SIG-M5 treated with dmso at 0.1 percent for 504 hours (cell line): ENCODE results near the gene EPOP.

Experiments used
- DNase-seq: peaks from one replicate; lab custom pipeline; 2025; ENCODE audit not compliant: unreplicated experiment; lab: John Stamatoyannopoulos, UW

EPOP gene

DNA sequence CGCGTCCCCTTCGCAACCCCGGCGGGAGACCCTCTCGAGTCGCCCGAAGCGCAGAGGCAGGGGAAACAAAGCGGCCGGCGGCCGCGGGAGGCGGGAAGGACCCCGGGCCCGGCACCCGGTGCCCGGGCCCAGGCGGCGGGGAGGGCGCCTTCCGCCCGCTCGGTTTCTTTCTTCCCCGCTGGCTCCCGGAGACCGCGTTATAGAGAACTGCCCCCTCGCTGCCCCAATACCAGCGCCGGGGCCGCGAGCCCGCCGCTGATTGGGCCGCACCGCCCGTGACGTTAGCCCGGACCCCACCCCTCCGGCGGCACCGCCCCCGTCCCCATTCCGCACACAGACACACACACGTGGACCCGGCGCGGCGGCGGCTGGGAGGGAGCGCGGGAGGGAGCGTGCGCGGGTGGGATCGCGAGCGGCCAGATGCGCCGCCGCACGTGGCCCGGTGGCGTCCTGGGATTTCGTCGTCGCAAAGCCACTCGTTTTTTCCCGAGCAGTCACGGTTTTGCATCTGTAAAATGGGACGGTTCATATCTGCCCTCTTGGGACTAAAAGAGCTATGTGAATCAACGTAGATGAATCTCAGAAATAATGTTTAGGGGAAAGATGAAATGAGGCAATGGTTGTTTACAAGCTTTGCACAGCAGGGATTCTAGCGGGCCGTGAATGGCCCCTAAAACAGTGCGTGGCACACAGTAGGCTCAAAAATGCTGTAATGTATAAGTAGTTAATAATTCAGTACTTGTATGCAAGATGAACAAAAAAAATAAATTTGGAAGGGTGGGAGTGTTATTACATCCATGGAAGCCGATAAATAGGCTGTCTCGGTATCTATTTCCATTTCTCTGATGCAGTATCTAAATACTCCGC lies at the start of gene EPOP:
TSS of gene EPOP (minus strand) at position 209 of the 867 bp plus-strand sequence. CDS start 462 bp downstream, outside the sequence.
- peak; percentile 85 for DNase-seq

DNA sequence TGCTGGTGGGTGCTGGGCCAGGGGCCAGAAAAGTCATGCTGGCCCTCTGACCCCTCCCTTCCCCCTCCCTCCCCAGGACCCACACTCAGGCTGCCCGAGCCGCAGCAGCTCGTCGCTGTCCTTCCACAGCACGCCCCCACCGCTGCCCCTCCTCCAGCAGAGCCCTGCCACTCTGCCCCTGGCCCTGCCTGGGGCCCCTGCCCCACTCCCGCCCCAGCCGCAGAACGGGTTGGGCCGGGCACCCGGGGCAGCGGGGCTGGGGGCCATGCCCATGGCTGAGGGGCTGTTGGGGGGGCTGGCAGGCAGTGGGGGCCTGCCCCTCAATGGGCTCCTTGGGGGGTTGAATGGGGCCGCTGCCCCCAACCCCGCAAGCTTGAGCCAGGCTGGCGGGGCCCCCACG lies 47.0 kb upstream of the EPOP start:
- no peak for DNase-seq

GRCh38 chr17:38720941-38721340 lies 46.2 kb upstream of the EPOP start:
- DNase-seq, result no peak

- no peak for DNase-seq
Measured at GRCh38 chr17:38719943-38720641, 45.3 kb upstream of the EPOP start.

DNA sequence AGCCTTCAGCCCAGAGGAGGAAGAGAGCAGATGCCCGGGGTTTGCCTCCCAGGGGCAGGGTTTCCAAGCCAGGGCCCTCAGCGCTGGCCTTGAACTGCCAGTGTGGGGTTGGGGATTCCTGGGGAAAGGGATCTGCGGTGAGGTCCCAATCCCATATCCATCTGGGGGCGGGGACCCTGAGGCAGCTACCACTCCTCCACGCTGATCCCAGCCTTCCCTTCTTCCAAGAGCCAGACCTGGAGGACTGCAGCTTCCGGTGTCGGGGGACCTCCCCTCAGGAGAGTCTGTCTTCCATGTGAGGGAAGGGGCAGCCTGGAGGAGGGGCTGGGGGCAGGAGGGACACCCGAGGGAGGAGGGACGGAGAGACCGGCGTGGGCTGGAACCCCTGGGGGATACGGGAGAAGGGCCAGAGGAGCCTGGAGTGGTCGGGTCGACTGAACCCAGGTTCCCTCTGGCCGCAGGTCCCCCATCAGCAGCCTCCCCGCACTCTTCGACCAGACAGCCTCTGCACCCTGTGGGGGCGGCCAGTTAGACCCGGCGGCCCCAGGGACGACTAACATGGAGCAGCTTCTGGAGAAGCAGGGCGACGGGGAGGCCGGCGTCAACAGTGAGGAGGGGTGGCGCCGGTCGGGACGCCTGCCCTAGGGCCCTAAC lies 44.7 kb upstream of the EPOP start:
- no peak for DNase-seq

DNA sequence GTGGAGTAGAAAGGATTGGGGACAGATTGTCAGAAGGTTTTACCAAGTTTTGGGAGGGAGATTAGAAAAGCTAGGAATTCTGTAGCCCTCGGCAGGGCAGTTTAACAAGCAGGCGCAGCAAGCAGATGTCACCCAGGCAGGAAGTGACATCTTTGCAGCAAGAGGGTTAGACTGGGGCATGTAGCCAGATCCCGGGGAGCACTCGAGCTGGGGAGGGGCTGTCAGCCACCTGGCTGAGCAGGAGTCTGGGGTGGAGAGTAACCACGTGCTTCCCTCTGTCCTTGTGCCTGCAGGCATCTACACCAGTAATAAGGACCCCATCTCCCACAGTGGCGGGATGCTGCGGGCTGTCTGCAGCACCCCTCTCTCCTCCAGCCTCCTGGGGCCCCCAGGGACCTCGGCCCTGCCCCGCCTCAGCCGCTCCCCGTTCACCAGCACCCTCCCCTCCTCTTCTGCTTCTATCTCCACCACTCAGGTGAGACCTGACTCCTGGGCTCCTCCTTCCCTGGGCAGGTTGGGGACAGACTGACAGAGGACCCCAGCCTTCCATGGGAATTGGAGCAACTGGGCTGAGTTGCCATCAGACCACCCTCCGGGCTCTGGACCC lies 42.5 kb upstream of the EPOP start:
- no peak for DNase-seq

DNA sequence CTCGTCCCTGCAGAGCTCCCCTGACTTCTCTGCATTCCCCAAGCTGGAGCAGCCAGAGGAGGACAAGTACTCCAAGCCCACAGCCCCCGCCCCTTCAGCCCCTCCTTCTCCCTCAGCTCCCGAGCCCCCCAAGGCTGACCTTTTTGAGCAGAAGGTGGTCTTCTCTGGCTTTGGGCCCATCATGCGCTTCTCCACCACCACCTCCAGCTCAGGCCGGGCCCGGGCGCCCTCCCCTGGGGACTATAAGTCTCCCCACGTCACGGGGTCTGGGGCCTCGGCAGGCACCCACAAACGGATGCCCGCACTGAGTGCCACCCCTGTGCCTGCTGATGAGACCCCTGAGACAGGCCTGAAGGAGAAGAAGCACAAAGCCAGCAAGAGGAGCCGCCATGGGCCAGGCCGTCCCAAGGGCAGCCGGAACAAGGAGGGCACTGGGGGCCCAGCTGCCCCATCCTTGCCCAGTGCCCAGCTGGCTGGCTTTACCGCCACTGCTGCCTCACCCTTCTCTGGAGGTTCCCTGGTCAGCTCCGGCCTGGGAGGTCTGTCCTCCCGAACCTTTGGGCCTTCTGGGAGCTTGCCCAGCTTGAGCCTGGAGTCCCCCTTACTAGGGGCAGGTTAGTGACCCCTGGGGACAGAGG lies 41.7 kb upstream of the EPOP start:
- DNase-seq, result no peak

DNA sequence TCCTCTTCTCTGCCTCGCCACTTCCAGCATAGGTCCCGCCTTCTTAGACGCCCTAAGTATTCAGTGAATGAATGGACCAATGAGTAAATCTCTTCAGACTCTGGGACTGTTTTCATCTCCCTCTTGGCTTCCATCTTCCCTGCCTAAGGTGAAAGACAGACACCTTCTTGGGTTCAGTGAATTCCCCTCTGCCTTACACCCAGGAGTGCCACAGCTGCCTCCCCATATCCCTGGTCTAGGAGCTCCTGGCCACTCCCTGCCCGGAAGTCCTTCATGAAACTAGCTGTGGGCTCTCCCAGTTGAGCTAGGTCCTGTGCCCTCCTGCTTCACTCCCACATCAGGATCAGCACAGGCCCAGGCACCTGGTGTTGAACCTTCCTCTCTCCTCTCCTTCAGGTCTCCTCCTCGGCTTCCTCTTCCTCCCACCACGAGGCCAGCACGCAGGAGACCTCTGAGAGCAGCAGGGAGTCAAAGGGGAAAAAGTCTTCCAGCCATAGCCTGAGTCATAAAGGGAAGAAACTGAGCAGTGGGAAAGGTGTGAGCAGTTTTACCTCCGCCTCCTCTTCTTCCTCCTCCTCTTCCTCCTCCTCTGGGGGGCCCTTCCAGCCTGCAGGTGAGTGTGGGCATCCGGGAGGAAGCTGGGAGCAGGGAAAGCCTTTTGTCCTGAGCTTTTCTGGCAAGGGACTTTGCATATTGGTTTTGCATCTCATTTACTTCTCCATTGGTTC lies 40.6 kb upstream of the EPOP start:
- no peak for DNase-seq

DNA sequence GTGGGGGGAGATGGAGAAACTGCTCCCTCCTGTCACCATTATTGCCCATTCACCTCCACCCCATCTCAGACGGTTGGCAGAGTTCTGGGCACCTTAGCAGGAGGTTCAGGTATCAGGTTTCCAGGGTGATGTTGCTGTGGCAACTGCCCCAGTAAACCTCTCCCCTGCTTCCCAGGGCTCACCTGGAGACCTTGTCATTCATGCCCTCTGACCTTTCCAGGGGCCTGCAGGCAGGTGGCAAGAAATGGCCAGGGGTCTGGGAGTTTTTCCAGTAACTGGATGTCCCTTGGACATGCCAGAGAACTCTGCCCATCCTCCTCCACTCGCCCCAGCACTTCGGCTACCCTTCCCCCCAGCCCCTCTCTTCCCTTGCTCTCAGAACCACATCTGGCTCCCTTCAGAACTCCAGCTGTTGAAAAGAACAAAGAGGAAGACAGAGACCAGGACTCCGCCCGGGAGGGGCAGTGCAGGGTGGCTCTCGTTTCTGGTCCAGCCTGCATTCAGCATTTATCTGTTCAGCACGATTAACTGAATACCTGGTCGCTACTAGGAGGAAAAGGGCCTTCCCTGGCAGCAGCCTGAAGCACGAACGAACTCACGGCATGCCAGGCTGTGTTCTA lies 38.8 kb upstream of the EPOP start:
- no peak for DNase-seq

GRCh38 chr17:38712593-38712992 lies 37.8 kb upstream of the EPOP start:
- no peak for DNase-seq

GRCh38 chr17:38711792-38712571 lies 37.2 kb upstream of the EPOP start:
- DNase-seq, result no peak

DNA sequence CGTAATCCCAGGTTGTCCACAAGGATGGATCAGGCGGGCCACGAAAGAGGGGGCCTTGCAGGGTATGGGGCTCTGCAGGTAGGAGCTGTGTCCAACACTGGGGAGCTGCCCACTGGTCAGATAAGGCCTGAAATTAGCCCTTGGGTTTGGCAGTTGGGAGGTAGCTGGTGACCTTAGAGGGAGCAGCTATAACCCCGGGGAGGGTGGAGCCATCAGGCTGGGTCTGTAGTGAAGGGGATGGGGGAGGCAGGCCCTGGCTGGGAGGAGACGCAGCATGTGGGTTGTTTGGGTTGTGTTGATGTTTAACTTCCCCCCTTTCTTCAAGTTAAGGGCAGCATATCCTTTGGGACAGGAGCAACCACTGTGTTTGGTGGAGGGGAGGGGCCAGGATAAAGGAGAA lies 36.2 kb upstream of the EPOP start:
- DNase-seq, result no peak

DNA sequence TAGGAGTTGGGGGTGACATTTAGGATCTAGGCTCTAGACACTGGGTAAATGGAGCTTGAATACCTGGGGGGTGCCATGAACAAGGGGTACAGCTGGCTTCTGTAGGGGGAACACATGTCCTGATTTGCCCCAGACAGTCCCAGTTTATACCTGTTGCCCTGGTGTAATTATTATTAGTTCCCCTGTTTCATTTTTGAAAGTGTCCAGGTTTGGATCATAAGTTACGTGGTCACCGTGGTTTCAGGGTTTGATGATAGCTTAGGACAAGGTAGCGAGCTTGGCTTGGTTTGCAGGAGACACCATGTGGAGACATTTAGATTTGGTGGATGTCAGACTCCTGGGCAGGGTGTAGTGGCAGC lies 35.8 kb upstream of the EPOP start:
- no peak for DNase-seq

GRCh38 chr17:38709864-38710603 lies 35.3 kb upstream of the EPOP start:
- no peak for DNase-seq

- DNase-seq, result no peak
Measured at GRCh38 chr17:38709104-38709820, 34.5 kb upstream of the EPOP start.

DNA sequence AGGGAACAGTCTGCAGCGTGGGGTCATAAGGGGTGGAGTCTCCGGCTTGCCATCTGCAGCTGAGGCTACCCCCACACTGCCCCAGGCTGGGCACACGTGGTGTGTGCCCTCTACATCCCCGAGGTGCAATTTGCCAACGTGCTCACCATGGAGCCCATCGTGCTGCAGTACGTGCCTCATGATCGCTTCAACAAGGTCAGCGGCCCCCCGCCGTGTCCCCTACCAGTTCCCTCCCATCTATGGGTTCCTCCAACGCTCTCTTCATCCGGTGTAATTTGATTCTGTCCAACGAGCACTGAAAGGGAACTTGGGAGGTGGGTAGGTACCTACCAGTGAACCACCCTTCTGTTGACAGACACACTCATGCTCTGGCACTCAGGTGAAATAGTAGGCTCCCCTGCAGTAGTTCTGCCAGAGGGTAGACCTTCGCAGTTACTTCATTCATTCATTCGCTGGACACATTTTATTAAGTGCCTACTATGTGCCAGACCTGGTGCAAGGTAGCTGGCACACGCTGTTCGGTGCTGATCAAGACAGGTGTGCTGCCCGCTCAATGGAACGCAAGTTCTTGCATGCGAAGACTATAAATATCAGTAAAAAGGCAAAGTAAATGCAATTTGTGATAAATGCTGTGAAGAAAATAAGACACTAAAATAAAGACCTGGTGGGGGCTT lies 33.1 kb upstream of the EPOP start:
- no peak for DNase-seq

DNA sequence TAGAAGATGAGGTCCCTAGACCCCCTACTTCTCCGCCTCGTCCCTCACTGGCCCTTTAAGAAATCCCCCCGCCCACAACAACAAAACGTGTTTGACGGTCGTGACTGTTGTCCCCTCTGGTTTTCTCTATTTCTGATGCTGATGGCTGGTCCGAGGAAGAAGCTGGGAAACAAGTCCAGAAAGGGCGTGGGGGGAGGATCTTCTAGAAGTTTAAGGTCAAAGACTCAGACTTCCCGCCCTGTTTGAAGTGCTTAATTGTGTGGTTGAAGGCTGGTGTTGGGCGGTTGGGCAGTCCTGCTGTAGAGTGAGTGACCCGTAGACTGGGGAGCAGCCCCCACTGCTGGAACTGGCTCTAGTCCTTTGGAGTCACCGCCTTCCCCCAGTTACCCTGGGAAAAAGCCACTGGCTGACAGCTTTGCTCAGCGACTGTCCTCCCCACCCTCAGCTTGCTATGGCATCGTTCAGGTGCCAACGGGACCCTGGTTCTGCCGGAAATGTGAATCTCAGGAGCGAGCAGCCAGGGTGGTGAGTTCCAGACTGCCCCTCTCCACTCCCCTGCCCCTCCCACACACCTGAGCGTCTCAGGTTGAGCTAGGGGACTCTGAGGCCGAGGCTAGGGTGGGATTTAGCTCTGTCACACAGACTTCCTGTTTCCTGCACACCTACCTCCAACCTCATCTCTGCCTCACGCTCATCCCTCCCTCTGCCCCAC lies 31.9 kb upstream of the EPOP start:
- DNase-seq, result no peak
